HG03045 (cell line): ENCODE results near the gene DNAAF5.
"Not testable (repeated sequence)": the region's sequence is repeated elsewhere in the genome, so short reads cannot be mapped to it uniquely, and the experiment has no call there.

Experiments
- ATAC-seq: cut with Tn5 transposase; IDR thresholded peaks from one replicate; pipeline ENCODE4 v1.9.1; 2021; ENCODE audit warnings: mild to moderate bottlenecking, moderate library complexity; ENCODE audit not compliant: unreplicated experiment

Gene DNAAF5

GRCh38 chr7:745431-746154, 19.1 kb downstream of the DNAAF5 start:
- no peak for ATAC-seq

DNA sequence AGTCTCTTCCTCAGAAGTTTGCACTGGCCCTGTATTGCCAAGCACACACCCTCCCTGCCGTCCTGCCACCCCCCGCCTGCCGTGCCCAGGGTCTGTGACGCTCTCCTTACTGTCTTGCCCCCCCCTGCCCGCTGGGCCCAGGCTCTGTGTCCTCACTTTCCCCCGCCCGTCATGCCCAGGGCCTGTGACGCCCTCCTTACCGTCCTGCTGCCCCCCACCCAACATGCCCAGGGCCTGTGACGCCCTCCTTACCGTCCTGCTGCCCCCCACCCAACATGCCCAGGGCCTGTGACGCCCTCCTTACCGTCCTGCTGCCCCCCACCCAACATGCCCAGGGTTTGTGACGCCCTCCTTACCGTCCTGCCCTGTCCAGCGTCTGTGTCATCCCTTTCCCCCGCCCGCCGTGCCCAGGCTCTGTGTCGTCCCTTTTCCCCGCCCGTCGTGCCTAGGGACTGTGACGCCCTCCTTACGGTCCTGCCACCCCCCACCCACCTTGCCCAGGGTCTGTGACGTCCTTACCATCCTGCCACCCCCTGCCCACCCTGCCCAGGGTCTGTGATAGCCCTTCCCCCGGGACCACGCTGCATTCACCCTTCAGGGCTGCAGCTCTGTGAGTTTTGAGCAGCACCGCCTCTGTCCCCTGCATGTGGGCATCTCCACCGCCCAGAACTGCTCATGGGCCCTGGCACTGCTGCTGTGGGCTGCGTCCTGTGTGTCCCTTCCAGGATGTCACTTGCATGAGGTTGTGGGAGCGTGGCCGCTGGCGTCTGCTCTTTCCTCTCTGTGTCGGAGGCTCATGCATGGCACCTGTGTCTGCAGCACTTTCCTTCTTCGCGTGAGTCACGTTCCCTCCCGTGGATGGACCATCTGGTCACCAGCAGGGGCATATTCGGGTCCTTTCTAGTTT, 19.9 kb downstream of the DNAAF5 start:
- no peak for ATAC-seq

- no peak for ATAC-seq
These were observed 20.7 kb downstream of the DNAAF5 start for GRCh38 chr7:747186-747585.

GRCh38 chr7:748446-748845, 21.9 kb downstream of the DNAAF5 start:
- no peak for ATAC-seq

- no peak for ATAC-seq
These were observed 22.6 kb downstream of the DNAAF5 start for GRCh38 chr7:749140-749551.

- no peak for ATAC-seq
These were observed 23.8 kb downstream of the DNAAF5 start for GRCh38 chr7:750111-750905.

DNA sequence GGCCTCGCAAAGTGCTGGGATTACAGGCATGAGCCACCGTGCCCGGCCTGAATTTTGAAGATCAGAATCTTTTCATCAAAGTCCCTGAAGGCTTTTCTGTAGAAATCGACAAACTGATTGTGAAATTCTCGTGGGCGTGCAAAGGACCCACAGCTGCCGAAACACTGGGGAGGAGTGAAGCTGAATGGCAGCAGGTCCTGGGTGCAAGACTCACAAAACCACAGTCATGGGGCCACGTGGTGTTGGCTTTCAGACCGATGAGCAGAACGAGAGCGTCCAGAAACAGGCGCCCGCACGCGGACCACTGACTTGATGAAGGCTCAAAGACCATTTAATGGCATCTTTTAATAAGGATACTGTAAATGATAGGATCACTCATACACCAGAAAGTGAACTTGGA, 25.3 kb downstream of the DNAAF5 start:
- no peak for ATAC-seq

GRCh38 chr7:752256-752655, 25.8 kb downstream of the DNAAF5 start:
- not testable (repeated sequence) for ATAC-seq

DNA sequence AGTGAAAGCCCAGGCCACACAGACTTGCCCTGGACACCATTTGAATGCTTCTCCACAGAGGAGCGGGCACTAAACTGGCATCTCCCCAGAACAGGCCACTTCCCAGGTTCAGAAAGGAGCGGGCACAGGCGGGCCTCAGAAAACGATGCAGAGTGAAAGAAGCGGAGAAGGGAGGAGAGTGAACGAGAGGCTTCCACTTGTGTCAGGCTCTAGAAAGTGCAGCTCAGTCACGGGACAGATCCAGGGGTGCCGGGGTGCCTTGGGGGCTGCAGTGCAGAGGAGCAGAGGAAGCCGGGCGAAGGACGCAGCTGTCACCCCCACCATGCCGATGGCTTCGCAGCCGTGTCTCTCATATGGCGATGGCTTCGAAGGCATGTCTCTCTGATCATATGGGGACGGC, 26.7 kb downstream of the DNAAF5 start:
- ATAC-seq: no peak

DNA sequence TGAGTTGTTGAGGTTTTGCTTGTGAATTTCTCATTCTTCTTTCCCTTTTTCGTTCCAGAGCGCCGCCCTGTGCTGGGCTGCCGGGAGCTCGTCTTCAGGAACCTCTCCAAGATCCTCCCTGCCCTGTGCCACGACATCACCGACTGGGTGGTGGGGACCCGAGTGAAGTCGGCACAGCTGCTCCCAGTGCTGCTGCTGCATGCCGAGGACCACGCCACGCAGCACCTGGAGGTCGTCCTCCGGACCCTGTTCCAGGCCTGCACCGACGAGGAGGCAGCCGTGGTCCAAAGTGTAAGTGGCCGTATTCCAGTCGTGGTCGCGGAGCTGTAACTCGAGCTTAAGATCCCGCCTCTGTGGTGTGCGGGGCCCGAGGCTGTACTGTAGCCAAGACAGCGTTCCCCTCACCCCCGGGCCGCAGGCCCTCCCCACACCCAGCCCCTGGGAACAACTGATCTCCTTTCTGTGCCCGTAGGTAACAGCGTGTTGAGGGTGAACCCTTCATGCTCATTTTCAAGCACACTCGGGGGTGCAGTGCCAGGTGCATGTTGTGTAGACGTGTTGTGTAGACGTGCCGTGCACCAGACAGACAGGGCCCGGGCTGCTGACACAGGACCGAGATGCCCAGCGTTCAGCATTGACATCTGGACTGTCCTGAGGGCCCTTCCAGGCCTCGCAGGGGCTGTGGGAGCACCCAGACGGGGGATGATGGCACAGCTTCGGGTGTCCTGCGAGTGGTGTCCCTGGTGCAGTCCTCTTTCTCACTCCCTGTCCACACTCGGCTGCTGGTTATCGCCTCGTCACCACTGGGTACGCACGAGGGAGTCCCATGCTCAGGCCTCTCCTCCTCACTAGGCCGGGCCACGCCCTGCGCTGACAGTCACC, 28.3 kb downstream of the DNAAF5 start:
- no peak for ATAC-seq

- ATAC-seq: no peak
These were observed 28.9 kb downstream of the DNAAF5 start for GRCh38 chr7:755413-755805.

DNA sequence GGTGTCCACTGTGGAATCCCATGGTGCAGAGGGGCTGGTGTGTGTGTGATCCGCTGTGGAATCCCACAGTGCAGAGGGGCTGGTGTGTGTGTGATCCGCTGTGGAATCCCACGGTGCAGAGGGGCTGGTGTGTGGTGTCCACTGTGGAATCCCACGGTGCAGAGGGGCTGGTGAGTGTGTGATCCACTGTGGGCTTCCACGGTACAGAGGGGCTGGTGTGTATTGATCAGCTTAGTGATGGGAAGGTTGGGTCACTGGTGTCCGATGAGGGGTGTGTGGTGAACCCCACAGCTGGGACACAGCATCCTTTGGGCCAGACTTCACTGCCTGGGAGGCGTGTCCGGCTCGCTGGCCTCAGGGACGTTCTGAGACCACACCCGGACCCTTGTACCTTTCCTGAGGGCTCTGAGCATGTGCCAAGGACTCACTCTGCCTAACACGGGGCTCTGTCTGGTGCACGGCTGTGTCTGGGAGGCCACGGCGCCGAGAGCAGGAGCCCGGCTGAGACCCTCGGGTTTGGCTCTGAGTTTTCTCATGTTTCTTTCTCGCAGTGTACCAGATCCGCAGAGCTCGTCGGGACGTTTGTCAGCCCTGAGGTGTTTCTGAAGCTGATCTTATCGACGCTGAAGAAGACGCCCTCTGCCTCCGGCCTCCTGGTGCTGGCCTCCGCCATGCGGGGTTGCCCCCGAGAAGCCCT, 29.9 kb downstream of the DNAAF5 start:
- no peak for ATAC-seq

GRCh38 chr7:756928-757560, 30.5 kb downstream of the DNAAF5 start:
- no peak for ATAC-seq

DNA sequence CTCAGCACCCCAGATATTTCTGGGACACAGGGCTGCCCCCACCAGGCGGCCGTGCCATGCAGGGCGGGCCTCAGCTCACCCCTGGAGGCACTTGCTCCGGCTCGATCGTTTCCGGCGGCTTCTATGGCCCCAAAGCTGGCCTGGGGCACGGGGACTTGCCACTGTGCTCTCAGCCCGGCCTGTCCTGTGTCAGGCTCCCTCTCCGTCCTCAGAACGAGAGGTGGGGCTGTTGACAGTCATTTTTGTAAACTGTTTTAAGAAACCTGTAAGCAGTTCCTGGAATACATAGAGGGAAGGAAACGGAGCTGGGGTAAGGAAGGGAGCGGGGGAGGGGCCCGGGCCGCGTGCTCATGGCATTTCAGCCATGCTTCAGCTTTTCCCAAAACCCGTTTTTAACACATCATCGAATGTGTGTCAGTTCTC, 31.3 kb downstream of the DNAAF5 start:
- ATAC-seq: no peak

DNA sequence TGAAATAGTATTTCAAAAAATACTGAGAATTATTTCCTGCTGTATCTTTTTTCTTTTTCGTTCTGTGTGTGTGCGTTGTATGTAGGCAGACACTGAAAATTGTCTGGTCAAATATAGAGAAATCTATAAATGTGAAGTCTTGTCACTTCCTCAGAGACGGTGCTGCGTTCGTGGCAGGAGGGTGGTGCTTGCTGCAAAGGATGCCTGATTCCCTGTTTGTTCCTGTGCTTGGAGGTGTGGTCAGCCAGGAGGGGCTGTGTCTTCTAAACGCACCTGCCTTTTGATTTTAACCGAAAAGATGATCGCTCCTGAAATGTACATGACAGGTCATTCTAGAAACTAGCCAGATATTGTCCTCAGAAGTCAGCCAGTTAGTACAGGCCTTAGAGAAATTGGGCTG, 33.1 kb downstream of the DNAAF5 start:
- no peak for ATAC-seq

DNA sequence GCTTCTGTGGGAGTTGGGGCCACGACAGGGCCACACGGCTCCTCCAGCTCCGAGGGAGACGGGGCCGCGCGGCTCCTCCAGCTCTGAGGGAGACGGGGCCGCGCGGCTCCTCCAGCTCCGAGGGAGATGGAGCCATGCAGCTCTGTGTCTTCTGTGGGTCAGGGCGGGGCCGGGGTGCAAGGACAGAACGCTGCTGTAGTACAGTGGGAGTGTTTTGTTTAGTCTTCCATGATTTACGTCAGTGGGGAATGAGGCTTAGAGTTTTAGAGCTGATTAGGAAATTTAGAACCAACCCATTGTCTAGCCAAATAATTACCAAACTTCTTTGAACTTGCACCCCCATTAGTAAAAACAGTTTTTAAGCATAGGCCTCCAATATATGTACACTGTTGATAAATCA, 33.5 kb downstream of the DNAAF5 start:
- ATAC-seq: no peak

DNA sequence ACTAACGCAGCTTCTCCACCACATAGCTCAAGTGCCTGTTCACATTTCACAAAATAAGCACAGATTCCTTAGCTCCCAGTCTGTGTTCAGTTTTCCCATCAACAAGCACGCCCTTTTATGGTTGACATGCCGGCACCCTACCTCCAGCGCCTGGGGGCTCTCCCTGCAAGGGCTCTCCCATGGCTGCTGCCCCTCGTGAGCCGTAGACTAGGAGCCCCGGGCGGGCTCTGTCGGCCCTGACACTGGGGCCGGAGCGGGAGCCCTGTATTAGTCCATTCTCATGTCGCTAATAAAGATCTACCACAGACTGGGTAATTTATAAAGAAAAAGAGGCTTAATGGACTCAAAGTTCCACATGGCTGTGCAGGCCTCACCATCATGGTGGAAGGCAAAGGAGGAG, 34.6 kb downstream of the DNAAF5 start:
- ATAC-seq: no peak

- no peak for ATAC-seq
These were observed 35.1 kb downstream of the DNAAF5 start for GRCh38 chr7:761631-762030.

- no peak for ATAC-seq
These were observed 36.4 kb downstream of the DNAAF5 start for GRCh38 chr7:762885-763284.
